ENCODE results near the gene SAXO2.

SAXO2 gene

GRCh38 chr15:82304778-82305090 lies 42.1 kb downstream of the SAXO2 start:
- Histone ChIP-seq H3K4me2 (ENCODE audit: insufficient read depth, low read length) (no peak overlapping the region), H3K9ac (ENCODE audit: low read depth, low read length) (no peak overlapping the region), H4K20me1 (ENCODE audit: insufficient read depth, low read length) (no peaks in the 10 kb centered on the region; the same call in 1 of the 2 replicates), H3K79me2 (ENCODE audit: insufficient read depth, low read length) (no peaks in the 10 kb centered on the region), H3K27me3 (ENCODE audit: insufficient read depth, low read length, poor library complexity) (no peaks in the 10 kb centered on the region), H3K4me3 (ENCODE audit: low read depth in 1 of 2, low read length in 2 of 2) (no peak overlapping the region), H3K27ac (ENCODE audit: low read length) (no peak overlapping the region), H3K36me3 (ENCODE audit: insufficient read depth, low read length) (no peaks in the 10 kb centered on the region), H3K9me3 (ENCODE audit: insufficient read depth, low read length, severe bottlenecking) (no peaks in the 10 kb centered on the region), H3K4me1 (ENCODE audit: insufficient read depth, low read length) (no peaks in the 10 kb centered on the region), H2AFZ (ENCODE audit: low read depth, low read length) (no peak overlapping the region)
- TF ChIP-seq CTCF (IDR thresholded peaks at IDR 0.05; ENCODE audit: borderline replicate concordance, extremely low read depth, low read length, poor library complexity, severe bottlenecking) (no peak), EZH2 (IDR thresholded peaks at IDR 0.05; ENCODE audit: borderline replicate concordance, low read depth, low read length, severe bottlenecking) (no peak)
- no peak for DNase-seq
- no peak for ATAC-seq (ENCODE audit: insufficient read depth, low read depth)

GRCh38 chr15:82305621-82306048 lies 43.0 kb downstream of the SAXO2 start:
- Histone ChIP-seq H3K36me3 (ENCODE audit: insufficient read depth, low read length) (no peaks in the 10 kb centered on the region), H3K9me3 (ENCODE audit: insufficient read depth, low read length, severe bottlenecking) (no peaks in the 10 kb centered on the region), H2AFZ (ENCODE audit: low read depth, low read length) (no peak overlapping the region), H3K27ac (ENCODE audit: low read length) (no peak overlapping the region), H3K27me3 (ENCODE audit: insufficient read depth, low read length, poor library complexity) (no peaks in the 10 kb centered on the region), H3K4me3 (ENCODE audit: low read depth in 1 of 2, low read length in 2 of 2) (no peak overlapping the region), H4K20me1 (ENCODE audit: insufficient read depth, low read length) (no peaks in the 10 kb centered on the region; the same call in 1 of the 2 replicates), H3K4me2 (ENCODE audit: insufficient read depth, low read length) (no peak overlapping the region), H3K9ac (ENCODE audit: low read depth, low read length) (no peak overlapping the region), H3K79me2 (ENCODE audit: insufficient read depth, low read length) (no peaks in the 10 kb centered on the region), H3K4me1 (ENCODE audit: insufficient read depth, low read length) (no peaks in the 10 kb centered on the region)
- TF ChIP-seq EZH2 (IDR thresholded peaks at IDR 0.05; ENCODE audit: borderline replicate concordance, low read depth, low read length, severe bottlenecking) = no peak
- TF ChIP-seq CTCF (IDR thresholded peaks at IDR 0.05; ENCODE audit: borderline replicate concordance, extremely low read depth, low read length, poor library complexity, severe bottlenecking) = no peak
- no peak for DNase-seq
- ATAC-seq (ENCODE audit: insufficient read depth, low read depth) = no peak

GRCh38 chr15:82306791-82307713 lies 44.4 kb downstream of the SAXO2 start:
- Histone ChIP-seq H3K27ac (ENCODE audit: low read length) (no peak overlapping the region), H3K27me3 (ENCODE audit: insufficient read depth, low read length, poor library complexity) (no peaks in the 10 kb centered on the region)
- no peak for ATAC-seq (ENCODE audit: insufficient read depth, low read depth)

More at GRCh38 chr15:82306791-82307713, 44.4 kb downstream of the SAXO2 start:
- no peaks in the 10 kb centered on the region for H3K36me3 ChIP-seq (ENCODE audit: insufficient read depth, low read length)
- H3K4me2 ChIP-seq (ENCODE audit: insufficient read depth, low read length) = no peak overlapping the region
- H3K9ac ChIP-seq (ENCODE audit: low read depth, low read length) = no peak overlapping the region
- no peaks in the 10 kb centered on the region for H3K79me2 ChIP-seq (ENCODE audit: insufficient read depth, low read length)
- no peak for DNase-seq
- H2AFZ ChIP-seq (ENCODE audit: low read depth, low read length) = no peak overlapping the region
- no peaks in the 10 kb centered on the region for H3K9me3 ChIP-seq (ENCODE audit: insufficient read depth, low read length, severe bottlenecking)
- no peak overlapping the region for H3K4me3 ChIP-seq (ENCODE audit: low read depth in 1 of 2, low read length in 2 of 2)
- H4K20me1 ChIP-seq (ENCODE audit: insufficient read depth, low read length) = no peaks in the 10 kb centered on the region
- TF ChIP-seq CTCF (IDR thresholded peaks at IDR 0.05; ENCODE audit: borderline replicate concordance, extremely low read depth, low read length, poor library complexity, severe bottlenecking) (no peak), EZH2 (IDR thresholded peaks at IDR 0.05; ENCODE audit: borderline replicate concordance, low read depth, low read length, severe bottlenecking) (no peak)
- H3K4me1 ChIP-seq (ENCODE audit: insufficient read depth, low read length) = no peaks in the 10 kb centered on the region
